Activated CD8-positive, alpha-beta memory T cell treated with anti-CD3 and anti-CD28 coated beads, Interleukin-2, amount 50 U/mL, for 24 hours (primary cell): Measurements from ENCODE around the gene SPIRE2.
"Not testable (repeated sequence)": the region's sequence is repeated elsewhere in the genome, so short reads cannot be mapped to it uniquely, and the experiment has no call there.

Experiments
- DNase-seq: peaks from one replicate; pipeline ENCODE4 v3.0.0-alpha.2; 2020; ENCODE audit errors: extremely low read depth

The SPIRE2 gene, protein sequence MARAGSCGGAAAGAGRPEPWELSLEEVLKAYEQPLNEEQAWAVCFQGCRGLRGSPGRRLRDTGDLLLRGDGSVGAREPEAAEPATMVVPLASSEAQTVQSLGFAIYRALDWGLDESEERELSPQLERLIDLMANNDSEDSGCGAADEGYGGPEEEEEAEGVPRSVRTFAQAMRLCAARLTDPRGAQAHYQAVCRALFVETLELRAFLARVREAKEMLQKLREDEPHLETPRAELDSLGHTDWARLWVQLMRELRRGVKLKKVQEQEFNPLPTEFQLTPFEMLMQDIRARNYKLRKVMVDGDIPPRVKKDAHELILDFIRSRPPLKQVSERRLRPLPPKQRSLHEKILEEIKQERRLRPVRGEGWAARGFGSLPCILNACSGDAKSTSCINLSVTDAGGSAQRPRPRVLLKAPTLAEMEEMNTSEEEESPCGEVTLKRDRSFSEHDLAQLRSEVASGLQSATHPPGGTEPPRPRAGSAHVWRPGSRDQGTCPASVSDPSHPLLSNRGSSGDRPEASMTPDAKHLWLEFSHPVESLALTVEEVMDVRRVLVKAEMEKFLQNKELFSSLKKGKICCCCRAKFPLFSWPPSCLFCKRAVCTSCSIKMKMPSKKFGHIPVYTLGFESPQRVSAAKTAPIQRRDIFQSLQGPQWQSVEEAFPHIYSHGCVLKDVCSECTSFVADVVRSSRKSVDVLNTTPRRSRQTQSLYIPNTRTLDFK

DNA sequence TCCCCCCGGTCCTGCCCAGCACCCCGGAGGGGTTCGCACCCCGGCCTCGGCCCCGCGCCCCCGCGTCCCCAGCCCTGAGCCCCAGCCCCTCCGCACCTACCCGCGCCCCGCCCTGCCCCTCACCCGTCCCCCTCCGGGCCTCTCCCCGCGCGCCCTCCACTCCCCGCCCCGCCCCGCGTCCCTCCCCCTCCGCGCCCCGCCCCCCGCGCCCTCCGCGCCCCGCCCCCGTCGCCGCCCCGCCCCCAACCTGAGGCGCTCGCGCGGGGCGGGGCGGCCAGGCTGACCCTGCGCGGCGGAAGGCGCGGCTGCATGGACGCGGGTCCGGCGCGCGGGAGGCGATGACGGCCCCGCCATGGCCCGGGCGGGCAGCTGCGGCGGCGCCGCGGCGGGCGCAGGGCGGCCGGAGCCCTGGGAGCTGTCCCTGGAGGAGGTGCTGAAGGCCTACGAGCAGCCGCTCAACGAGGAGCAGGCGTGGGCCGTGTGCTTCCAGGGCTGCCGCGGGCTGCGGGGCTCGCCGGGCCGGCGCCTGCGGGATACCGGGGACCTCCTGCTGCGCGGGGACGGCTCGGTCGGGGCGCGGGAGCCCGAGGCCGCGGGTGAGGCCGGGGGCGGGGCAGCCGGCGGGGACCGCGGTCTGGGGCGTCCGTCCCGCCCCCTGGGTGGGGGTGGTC, at the start of gene SPIRE2:
TSS of gene SPIRE2 (plus strand) at position 277 of the 671 bp plus-strand sequence. CDS start at position 353, 76 bp downstream.
- DNase-seq, result no peak

- no peak for DNase-seq
Observed at GRCh38 chr16:89779231-89779908, 48.9 kb upstream of the SPIRE2 start.

- no peak for DNase-seq
Observed at GRCh38 chr16:89779909-89780305, 48.4 kb upstream of the SPIRE2 start.

GRCh38 chr16:89782489-89782888, 45.8 kb upstream of the SPIRE2 start:
- no peak for DNase-seq

DNA sequence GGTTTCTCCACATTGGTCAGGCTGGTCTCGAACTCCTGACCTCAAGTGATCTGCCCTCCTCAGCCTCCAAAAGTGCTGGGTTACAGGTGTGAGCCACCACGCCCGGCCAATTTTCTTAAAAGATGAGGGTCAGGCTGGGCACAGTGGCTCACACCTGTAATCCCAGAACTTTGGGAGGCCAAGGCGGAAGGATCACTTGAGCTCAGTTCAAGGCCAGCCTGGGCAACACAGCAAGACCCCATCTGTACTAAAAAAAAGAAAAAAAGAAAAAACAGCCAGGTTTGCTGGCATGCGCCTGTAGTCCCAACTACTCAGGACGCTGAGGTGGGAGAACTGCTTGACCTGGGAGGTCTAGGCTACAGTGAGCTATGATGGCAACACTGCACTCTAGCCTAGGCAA, 44.3 kb upstream of the SPIRE2 start:
- not testable (repeated sequence) for DNase-seq

DNA sequence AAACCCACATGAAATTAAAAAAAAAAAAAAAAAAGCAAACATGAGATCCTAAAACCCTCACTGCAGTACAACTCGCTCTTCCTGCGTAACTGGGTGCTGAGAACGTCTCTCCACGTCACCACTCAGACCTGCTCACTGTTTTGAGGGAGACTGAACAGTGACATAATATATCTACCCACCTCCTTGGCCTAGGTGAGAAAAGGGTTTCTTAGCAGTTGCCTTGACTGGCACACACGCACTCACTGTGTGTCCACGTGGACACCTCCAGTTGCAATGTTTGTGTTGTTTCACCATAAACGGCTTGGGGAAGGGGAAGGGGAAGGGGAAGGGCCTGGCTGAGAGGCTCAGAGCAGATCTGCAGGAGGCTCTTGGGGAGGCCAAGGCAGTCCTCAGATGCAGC, 43.9 kb upstream of the SPIRE2 start:
- DNase-seq, result no peak

DNA sequence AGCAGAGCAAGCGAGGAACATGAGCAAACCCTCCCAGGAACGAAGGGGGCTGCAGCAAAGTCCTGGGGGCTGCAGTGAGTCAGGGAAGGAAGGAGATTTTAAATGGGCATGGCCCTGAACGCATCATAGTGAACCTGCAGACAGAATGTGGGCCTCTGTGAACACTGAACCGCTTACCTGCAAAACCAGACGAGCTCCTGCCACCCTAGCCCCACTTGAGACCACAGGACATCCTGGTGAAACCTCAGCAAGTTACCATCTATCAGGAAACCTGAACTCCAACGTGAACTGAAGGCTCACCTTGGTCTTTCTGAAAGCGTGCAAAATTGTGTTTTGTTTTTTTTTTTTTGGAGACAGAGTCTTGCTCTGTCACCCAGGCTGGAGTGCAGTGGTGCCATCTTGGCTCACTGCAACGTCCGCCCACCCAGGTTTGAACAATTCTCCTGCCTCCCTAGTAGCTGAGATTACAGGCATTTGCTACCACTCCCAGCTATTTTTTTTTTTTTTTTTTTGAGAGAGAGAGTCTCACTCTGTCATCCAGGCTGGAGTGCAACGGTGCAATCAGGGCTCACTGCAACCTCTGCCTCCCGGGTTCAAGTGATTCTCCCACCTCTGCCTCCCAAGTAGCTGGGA, 42.6 kb upstream of the SPIRE2 start:
- no peak for DNase-seq

DNA sequence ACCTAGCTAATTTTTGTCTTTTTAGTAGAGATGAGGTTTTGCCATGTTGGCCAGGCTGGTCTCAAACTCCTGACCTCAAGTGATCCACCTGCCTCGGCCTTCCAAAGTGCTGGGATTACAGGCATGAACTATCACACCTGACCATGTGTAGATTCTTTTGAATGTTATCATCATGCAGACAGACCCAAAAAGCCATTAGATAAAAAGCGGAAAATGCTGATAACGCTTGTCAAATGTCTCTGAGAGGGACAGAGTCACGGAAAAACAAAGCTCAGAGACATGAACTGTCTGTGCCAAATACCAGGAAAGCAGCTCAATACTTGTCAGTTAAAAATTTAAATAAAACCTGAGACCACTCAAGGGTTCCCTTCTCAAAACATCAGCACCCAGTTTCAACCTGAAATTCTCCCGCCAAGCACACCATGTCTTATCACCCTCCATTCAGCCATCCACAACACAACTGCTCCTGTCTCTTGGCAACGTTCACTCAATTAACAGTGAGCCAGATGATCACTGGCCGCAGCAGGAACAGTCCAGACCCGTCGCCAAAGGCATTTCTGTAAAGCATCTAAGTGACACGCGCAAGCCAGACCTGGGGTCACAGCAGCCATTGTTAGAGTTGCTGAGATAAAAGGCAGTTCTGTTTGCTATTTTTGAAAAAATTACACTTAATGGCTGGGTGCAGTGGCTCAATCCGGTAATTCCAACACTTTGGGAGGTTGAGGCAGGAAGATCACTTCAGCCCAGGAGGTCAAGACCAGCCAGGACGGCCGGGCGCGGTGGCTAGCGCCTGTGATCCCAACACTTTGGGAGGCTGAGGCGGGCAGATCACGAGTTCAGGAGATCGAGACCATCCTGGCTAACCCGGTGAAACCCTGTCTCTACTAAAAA, 41.6 kb upstream of the SPIRE2 start:
- DNase-seq, result no peak

GRCh38 chr16:89787365-89787805, 40.9 kb upstream of the SPIRE2 start:
- no peak for DNase-seq

- DNase-seq, result no peak
Observed at GRCh38 chr16:89791278-89791995, 36.8 kb upstream of the SPIRE2 start.

GRCh38 chr16:89793092-89793491, 35.2 kb upstream of the SPIRE2 start:
- not testable (repeated sequence) for DNase-seq

GRCh38 chr16:89793955-89794354, 34.3 kb upstream of the SPIRE2 start:
- no peak for DNase-seq

DNA sequence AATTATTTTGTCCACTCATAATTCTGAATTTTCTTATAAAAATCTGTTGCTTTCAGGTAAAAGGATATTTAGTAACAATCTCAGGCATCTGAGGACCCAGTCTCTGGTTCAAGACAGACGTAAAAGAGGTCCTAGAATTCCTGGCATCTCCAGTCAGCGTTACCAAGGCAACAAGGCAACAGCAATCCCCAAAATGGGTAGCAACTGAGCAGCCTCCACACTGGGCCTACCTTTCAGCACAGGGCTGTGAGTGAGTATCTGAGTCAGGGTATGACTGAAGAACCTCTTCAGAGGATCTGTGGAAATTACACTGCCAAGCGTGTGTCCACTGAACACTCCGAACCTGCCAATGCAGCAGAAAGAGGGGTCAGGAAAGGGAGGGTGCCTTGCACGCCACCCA, 32.6 kb upstream of the SPIRE2 start:
- no peak for DNase-seq

- DNase-seq, result no peak
Observed at GRCh38 chr16:89796104-89796503, 32.2 kb upstream of the SPIRE2 start.

- DNase-seq, result no peak
Observed at GRCh38 chr16:89798126-89798525, 30.1 kb upstream of the SPIRE2 start.

GRCh38 chr16:89798832-89799370, 29.4 kb upstream of the SPIRE2 start:
- no peak for DNase-seq

GRCh38 chr16:89801800-89802199, 26.5 kb upstream of the SPIRE2 start:
- DNase-seq, result no peak

DNA sequence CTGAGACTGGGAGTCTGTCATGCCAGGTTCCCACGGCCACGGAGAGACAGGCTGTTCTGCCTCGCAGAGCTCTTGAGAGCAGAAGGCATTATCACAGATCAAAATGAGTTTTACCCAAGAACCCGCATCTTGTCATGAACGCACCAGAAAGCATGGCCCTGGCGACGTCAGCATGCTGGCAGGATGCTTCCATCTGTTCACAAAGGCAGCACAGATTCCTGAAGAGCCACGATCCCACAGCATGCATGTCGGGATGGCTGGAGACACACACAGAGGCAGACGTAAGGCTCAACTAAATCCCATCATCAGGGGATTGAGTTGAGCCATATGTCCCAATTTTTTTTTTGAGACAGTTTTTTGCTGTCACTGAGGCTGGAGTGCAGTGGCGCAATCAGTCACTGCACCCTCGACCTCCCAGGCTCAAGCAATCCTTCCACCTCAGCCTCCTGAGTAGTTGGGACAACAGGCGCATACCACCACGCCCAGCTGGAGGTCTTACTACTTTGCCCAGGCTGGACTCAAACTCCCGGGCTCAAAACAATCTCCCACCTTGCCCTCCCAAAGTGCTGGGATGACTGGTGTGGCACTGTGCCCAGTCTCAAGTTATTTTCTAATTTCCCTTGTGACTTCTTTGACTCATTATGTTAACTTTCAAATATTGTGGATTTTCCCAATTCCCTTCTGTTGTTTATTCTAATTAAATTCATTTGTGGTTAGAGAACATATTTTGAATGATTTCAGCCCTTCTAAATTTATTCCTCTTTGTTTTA, 23.0 kb upstream of the SPIRE2 start:
- no peak for DNase-seq
